K562 (cell line): ENCODE data around the gene TLX2. TPM values are rescaled to one million over a fixed set of nuclear protein-coding genes. Genes with fewer than 3 reads are reported as not detected.

Experiments
- CEBPG ChIP-seq, 3 experiments: fragments of 200-800 bp in 1 of 3; sonication (Bioruptor generic) in 1 of 3; sonication (generic) in 1 of 3; formaldehyde crosslinking in 1 of 3; IDR thresholded peaks in 2 of 3; conservative IDR thresholded peaks in 1 of 3; 2 replicates each; pipeline versions ENCODE4 v1.6.1 to v1.8.0; 2016 to 2022; ENCODE audit warnings: missing compliant biosample characterization in 2 of 3, missing genetic modification characterization in 2 of 3, mild to moderate bottlenecking in 1 of 3, missing genetic modification reagents in 1 of 3
- CSDE1 ChIP-seq, 2 experiments: fragments of 450-650 bp; IDR thresholded peaks; 2 replicates each; pipeline ENCODE4 v1.6.1; 2016; ENCODE audit warnings: mild to moderate bottlenecking in 1 of 2
- JUND ChIP-seq, 2 experiments: IDR thresholded peaks; 2 replicates in 1 of 2; 3 replicates in 1 of 2; pipeline ENCODE4 v1.6.1; 2011; ENCODE audit warnings: borderline replicate concordance in 2 of 2, low read depth in 2 of 2, low read length in 2 of 2, improper control_type of control experiment in 1 of 2, missing biosample characterization in 1 of 2, missing genetic modification characterization in 1 of 2, missing genetic modification reagents in 1 of 2
- NBN ChIP-seq: fragments of 450-650 bp; IDR thresholded peaks from 2 replicates; pipeline ENCODE4 v1.6.1; 2016; ENCODE audit warnings: low read depth, mild to moderate bottlenecking
- NFE2L1 ChIP-seq: fragments of 450-650 bp; IDR thresholded peaks from 2 replicates; pipeline ENCODE4 v1.6.1; 2016; ENCODE audit warnings: missing genetic modification characterization, low read depth, mild to moderate bottlenecking, missing compliant biosample characterization, moderate library complexity, borderline replicate concordance
- PYGO2 ChIP-seq: fragments of 450-650 bp; IDR thresholded peaks from 2 replicates; pipeline ENCODE4 v1.6.1; 2016; ENCODE audit warnings: mild to moderate bottlenecking, missing genetic modification characterization, moderate library complexity, missing compliant biosample characterization
- RBBP5 ChIP-seq: fragments of 200-600 bp; sonication (generic); IDR thresholded peaks from 2 replicates; pipeline ENCODE4 v1.6.1; 2012; ENCODE audit warnings: borderline replicate concordance, mild to moderate bottlenecking, low read length, control low read depth, inconsistent platforms; ENCODE audit not compliant: insufficient read depth, poor library complexity, severe bottlenecking
- SIN3A ChIP-seq, 2 experiments: fragments of 150-350 bp in 1 of 2; IDR thresholded peaks; 2 replicates each; pipeline ENCODE4 v1.6.1; 2011 to 2016; ENCODE audit warnings: borderline replicate concordance in 2 of 2, low read depth in 2 of 2, low read length in 2 of 2, mild to moderate bottlenecking in 2 of 2, moderate library complexity in 2 of 2; ENCODE audit not compliant: control insufficient read depth in 1 of 2
- TCF3 ChIP-seq: sonication (generic); formaldehyde crosslinking; IDR thresholded peaks from 2 replicates; pipeline ENCODE4 v1.4.0; 2020; ENCODE audit warnings: mild to moderate bottlenecking, missing genetic modification reagents
- TEAD2 ChIP-seq: fragments of 450-650 bp; IDR thresholded peaks from 2 replicates; pipeline ENCODE4 v1.6.1; 2016; ENCODE audit warnings: missing genetic modification characterization, control low read depth, missing compliant biosample characterization
- THRAP3 ChIP-seq: fragments of 450-650 bp; IDR thresholded peaks from 2 replicates; pipeline ENCODE4 v1.6.1; 2016; ENCODE audit warnings: mild to moderate bottlenecking, inconsistent platforms, borderline replicate concordance
- TSC22D4 ChIP-seq: fragments of 450-650 bp; IDR thresholded peaks from 2 replicates; pipeline ENCODE4 v1.6.1; 2016; ENCODE audit warnings: missing genetic modification characterization, missing biosample characterization, control low read depth
- ZNF655 ChIP-seq: fragments of 250-450 bp; sonication (Bioruptor Pico); IDR thresholded peaks from 2 replicates; pipeline ENCODE4 v1.5.0; 2021
- polyA plus RNA-seq, 8 experiments: library from polyadenylated mRNA; depleted of rRNA in 4 of 8; stranded (reverse) in 5 of 8; unstranded in 3 of 8; fragments of >200 nt; fragmentation: Nextera tagmentation in 2 of 8; fragmentation: Illumina TruSeq in 1 of 8; extraction: Ambion mirVana in 2 of 8; extraction: Trizol in 1 of 8; gene quantifications; 2 replicates each; pipeline versions ENCODE4 v1.2.1 to v1.2.3, GENCODE V29; 2011 to 2014; ENCODE audit warnings: inconsistent platforms in 1 of 8, missing spikeins in 1 of 8
- total RNA-seq, 7 experiments: library from RNA; depleted of rRNA in 6 of 7; stranded (reverse); fragments of >200 nt in 6 of 7; fragmentation: Illumina TruSeq in 2 of 7; extraction: Trizol in 2 of 7; gene quantifications; 2 replicates each; pipeline versions ENCODE4 v1.2.1 to v1.2.3, GENCODE V29; 2011 to 2021; ENCODE audit warnings: low replicate concordance in 1 of 7
- TF ChIP-seq, protein P1 (sequence below): sonication (generic); formaldehyde crosslinking; IDR thresholded peaks from 2 replicates; pipeline ENCODE4 v1.8.0; 2022; ENCODE audit warnings: mild to moderate bottlenecking, missing genetic modification reagents
- TF ChIP-seq, protein P2 (sequence below): sonication (generic); formaldehyde crosslinking; IDR thresholded peaks from 2 replicates; pipeline ENCODE4 v1.8.0; 2023; ENCODE audit warnings: mild to moderate bottlenecking, missing genetic modification reagents
- TF ChIP-seq, protein P3 (sequence below): sonication (generic); formaldehyde crosslinking; IDR thresholded peaks from 2 replicates; pipeline ENCODE4 v1.8.1; 2023; ENCODE audit warnings: mild to moderate bottlenecking, missing genetic modification reagents

Gene TLX2
- total and polyA plus RNA-seq, 9 of the 15 experiments (the other 6 are each of a cell fraction or from before 2014, with no cell fraction given): not detected

DNA sequence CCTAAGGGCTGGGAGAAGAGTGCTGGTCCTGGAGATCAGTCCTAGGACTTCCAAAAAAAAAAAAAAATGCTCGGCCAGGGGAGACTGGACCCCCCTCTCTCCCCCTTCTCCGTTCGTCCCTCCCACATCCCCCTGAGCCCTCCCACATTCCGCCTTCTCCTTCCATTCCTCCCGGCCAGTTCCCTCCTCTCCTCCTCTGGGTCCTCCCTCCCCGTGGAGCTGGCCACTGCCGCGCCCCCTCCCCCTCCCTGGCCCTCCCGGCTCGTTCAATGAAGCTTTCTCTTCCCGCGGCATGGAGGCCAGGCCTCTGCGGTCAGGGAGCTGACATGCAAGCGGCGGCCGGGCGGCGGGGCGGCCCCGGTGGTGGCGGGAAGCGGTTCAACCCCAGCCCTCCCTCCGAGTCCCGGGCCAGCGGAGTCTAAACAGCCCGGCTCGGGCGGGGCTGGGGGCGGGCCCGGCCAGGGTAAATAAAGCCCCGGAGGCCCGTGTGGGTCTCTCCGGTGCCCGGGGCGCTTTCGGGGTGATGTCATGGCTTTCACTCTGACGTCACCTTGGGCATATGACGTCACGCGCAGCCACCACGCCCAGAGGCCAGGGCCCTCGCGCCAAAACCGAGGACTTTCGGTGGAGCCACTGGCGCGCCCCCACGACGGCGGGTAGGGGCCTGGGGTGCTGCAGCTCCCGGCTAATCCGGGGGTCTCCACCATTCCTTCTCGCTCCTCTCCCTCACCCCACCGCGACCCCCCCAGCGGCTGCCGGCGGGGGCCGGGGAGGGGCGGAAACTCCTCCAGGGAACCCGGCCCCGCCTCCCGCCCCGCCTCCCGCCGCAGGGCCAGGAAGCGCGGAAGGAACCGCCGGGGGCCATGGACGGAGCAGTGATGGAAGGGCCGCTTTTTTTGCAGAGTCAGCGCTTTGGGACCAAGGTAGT lies 39.9 kb downstream of the TLX2 start, which contains the start of the genes DOK1 and LOXL3 (continued):
- TF ChIP-seq, protein P1, sequence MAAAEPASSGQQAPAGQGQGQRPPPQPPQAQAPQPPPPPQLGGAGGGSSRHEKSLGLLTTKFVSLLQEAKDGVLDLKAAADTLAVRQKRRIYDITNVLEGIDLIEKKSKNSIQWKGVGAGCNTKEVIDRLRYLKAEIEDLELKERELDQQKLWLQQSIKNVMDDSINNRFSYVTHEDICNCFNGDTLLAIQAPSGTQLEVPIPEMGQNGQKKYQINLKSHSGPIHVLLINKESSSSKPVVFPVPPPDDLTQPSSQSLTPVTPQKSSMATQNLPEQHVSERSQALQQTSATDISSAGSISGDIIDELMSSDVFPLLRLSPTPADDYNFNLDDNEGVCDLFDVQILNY (CRISPR knock-in tag): no peak
- TF ChIP-seq TEAD2 (tag) (no peak), JUND (IDR thresholded peaks at IDR 0.05; ENCODE audit: borderline replicate concordance, low read depth, low read length) (peak; percentile 87), JUND (tag; IDR thresholded peaks at IDR 0.05; ENCODE audit: borderline replicate concordance, low read depth, low read length) (peak; percentile 76; the same call in 2 of the 3 replicates), NFE2L1 (no peak), SIN3A (IDR thresholded peaks at IDR 0.05; ENCODE audit: borderline replicate concordance in 2 of 2, control insufficient read depth in 1 of 2, low read depth in 2 of 2, low read length in 2 of 2) (peak in 1 of 2 experiments; percentile 56; a peak in 1 of 4 replicates), ZNF655 (CRISPR knock-in tag) (no peak), RBBP5 (no peak), TSC22D4 (tag) (no peak), TCF3 (CRISPR knock-in tag) (no peak), PYGO2 (tag) (no peak), NBN (peak; percentile 100), CSDE1 (IDR thresholded peaks at IDR 0.05) (peak in 1 of 2 experiments; percentile 94; a peak in 2 of 4 replicates), CEBPG (CRISPR knock-in tag; IDR thresholded peaks at IDR 0.05) (no peak), CEBPG (tag; conservative IDR thresholded peaks at IDR 0.05 in 1 of 2, IDR thresholded peaks at IDR 0.05 in 1 of 2) (no peak), THRAP3 (no peak)
- TF ChIP-seq, protein P2, sequence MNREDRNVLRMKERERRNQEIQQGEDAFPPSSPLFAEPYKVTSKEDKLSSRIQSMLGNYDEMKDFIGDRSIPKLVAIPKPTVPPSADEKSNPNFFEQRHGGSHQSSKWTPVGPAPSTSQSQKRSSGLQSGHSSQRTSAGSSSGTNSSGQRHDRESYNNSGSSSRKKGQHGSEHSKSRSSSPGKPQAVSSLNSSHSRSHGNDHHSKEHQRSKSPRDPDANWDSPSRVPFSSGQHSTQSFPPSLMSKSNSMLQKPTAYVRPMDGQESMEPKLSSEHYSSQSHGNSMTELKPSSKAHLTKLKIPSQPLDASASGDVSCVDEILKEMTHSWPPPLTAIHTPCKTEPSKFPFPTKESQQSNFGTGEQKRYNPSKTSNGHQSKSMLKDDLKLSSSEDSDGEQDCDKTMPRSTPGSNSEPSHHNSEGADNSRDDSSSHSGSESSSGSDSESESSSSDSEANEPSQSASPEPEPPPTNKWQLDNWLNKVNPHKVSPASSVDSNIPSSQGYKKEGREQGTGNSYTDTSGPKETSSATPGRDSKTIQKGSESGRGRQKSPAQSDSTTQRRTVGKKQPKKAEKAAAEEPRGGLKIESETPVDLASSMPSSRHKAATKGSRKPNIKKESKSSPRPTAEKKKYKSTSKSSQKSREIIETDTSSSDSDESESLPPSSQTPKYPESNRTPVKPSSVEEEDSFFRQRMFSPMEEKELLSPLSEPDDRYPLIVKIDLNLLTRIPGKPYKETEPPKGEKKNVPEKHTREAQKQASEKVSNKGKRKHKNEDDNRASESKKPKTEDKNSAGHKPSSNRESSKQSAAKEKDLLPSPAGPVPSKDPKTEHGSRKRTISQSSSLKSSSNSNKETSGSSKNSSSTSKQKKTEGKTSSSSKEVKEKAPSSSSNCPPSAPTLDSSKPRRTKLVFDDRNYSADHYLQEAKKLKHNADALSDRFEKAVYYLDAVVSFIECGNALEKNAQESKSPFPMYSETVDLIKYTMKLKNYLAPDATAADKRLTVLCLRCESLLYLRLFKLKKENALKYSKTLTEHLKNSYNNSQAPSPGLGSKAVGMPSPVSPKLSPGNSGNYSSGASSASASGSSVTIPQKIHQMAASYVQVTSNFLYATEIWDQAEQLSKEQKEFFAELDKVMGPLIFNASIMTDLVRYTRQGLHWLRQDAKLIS (CRISPR knock-in tag): peak; percentile 23; the same call in 1 of the 2 replicates
- TF ChIP-seq, protein P3, sequence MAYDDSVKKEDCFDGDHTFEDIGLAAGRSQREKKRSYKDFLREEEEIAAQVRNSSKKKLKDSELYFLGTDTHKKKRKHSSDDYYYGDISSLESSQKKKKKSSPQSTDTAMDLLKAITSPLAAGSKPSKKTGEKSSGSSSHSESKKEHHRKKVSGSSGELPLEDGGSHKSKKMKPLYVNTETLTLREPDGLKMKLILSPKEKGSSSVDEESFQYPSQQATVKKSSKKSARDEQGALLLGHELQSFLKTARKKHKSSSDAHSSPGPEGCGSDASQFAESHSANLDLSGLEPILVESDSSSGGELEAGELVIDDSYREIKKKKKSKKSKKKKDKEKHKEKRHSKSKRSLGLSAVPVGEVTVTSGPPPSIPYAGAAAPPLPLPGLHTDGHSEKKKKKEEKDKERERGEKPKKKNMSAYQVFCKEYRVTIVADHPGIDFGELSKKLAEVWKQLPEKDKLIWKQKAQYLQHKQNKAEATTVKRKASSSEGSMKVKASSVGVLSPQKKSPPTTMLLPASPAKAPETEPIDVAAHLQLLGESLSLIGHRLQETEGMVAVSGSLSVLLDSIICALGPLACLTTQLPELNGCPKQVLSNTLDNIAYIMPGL: no peak
